Measurements from ENCODE around the gene FAM168A. TPM values are rescaled to one million over a fixed set of nuclear protein-coding genes. Genes with fewer than 3 reads are reported as not detected.

Gene FAM168A
- total RNA-seq, 1 experiment from 2014 or later = 35.8 TPM

Other genes starting within 250 kb of the FAM168A start
- gene RELT, start 221.7 kb downstream of the FAM168A start, total RNA-seq (2014; rRNA removed; shearing (Covaris generic)) = 6.6 and 10.8 TPM in 2 replicates
- 0.76 TPM in 1 of 2 replicates, not detected in the other for gene PLEKHB1, start 48.5 kb upstream of the FAM168A start, total RNA-seq (2014; rRNA removed; shearing (Covaris generic))
- gene RAB6A, start 163.0 kb upstream of the FAM168A start, total RNA-seq (2014; rRNA removed; shearing (Covaris generic)) = 87.9 and 89.7 TPM in 2 replicates
- gene MRPL48, start 189.8 kb upstream of the FAM168A start, total RNA-seq (2014; rRNA removed; shearing (Covaris generic)) = 57.7 and 88.5 TPM in 2 replicates

All from M059J (cell line).